Neutrophil (primary cell): Measurements from ENCODE around the gene LRMDA.

Experiments
- H3K27ac ChIP-seq: fragments of 200-600 bp; sonication (generic); 2 replicates; pipeline ENCODE4 v1.5.1; 2016; ENCODE audit warnings: mild to moderate bottlenecking, moderate library complexity
- H3K27me3 ChIP-seq: fragments of 200-600 bp; sonication (generic); 2 replicates; pipeline ENCODE4 v1.6.0; 2016; ENCODE audit warnings: mild to moderate bottlenecking
- H3K36me3 ChIP-seq: fragments of 200-600 bp; sonication (generic); 2 replicates; pipeline ENCODE4 v1.5.1; 2017
- H3K4me1 ChIP-seq, 2 experiments: fragments of 200-600 bp in 1 of 2; sonication (generic) in 1 of 2; 1 replicate in 1 of 2; 2 replicates in 1 of 2; pipeline versions ENCODE4 v1.5.1 to v1.6.1; 2013 to 2016; ENCODE audit warnings: low read depth in 1 of 2, low read length in 1 of 2, mild to moderate bottlenecking in 1 of 2, moderate library complexity in 1 of 2; ENCODE audit not compliant: control insufficient read depth in 1 of 2, insufficient read depth in 1 of 2
- H3K4me3 ChIP-seq, 2 experiments: fragments of 200-600 bp in 1 of 2; sonication (generic) in 1 of 2; 1 replicate in 1 of 2; 2 replicates in 1 of 2; pipeline ENCODE4 v1.5.1; 2013 to 2016; ENCODE audit warnings: low read depth in 1 of 2, low read length in 1 of 2, mild to moderate bottlenecking in 1 of 2, moderate library complexity in 1 of 2
- H3K9me3 ChIP-seq: fragments of 200-600 bp; sonication (generic); 2 replicates; pipeline ENCODE4 v1.5.1; 2016
- TF ChIP-seq, protein P1 (sequence below): fragments of 200-600 bp; sonication (generic); IDR thresholded peaks from 2 replicates; pipeline ENCODE4 v1.5.1; 2016; ENCODE audit warnings: antibody characterized with exemption

The LRMDA gene

DNA sequence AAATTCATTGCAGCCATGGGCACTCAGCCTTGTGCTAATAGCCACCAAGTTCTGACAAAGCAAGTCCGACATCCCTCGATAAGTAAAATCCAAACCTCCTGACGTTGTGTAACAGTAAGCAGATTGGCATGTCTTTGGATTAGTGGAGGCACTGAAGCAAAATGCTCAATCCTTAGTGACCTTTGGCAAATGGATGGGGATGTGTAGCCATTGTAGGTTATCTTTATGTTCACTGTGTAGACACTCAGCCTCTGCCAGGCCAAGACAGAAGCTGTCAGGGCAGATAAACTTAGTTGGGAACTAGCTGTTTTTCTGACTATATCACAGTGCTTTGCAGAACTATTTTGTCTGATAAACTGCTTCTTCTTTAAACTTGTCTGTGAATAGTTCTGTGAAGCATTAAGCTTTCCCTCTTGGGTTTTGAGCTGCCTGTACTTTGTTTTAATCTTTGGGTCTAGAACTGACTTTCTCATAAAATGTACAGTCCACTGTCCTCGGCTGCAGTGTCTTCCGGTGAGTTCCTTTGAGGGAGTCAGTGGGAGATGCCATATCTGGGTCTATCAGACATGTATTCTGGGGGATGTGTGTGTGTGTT lies 220.8 kb downstream of the LRMDA start:
- H3K4me3 ChIP-seq = no peak overlapping the region
- H3K27me3 ChIP-seq = no peaks in the 10 kb centered on the region
- TF ChIP-seq, protein P1, sequence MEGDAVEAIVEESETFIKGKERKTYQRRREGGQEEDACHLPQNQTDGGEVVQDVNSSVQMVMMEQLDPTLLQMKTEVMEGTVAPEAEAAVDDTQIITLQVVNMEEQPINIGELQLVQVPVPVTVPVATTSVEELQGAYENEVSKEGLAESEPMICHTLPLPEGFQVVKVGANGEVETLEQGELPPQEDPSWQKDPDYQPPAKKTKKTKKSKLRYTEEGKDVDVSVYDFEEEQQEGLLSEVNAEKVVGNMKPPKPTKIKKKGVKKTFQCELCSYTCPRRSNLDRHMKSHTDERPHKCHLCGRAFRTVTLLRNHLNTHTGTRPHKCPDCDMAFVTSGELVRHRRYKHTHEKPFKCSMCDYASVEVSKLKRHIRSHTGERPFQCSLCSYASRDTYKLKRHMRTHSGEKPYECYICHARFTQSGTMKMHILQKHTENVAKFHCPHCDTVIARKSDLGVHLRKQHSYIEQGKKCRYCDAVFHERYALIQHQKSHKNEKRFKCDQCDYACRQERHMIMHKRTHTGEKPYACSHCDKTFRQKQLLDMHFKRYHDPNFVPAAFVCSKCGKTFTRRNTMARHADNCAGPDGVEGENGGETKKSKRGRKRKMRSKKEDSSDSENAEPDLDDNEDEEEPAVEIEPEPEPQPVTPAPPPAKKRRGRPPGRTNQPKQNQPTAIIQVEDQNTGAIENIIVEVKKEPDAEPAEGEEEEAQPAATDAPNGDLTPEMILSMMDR = no peak
- H3K9me3 ChIP-seq = no peaks in the 10 kb centered on the region
- no peak overlapping the region for H3K27ac ChIP-seq
- H3K4me1 ChIP-seq = peaks cover 12 to 18% of the 10 kb centered on the region in 2 experiments
- no peaks in the 10 kb centered on the region for H3K36me3 ChIP-seq

- no peak overlapping the region for H3K27ac ChIP-seq
- TF ChIP-seq, protein P1 = no peak
- H3K9me3 ChIP-seq = no peaks in the 10 kb centered on the region
- no peaks in the 10 kb centered on the region for H3K27me3 ChIP-seq
- peaks cover 3 to 8% of the 10 kb centered on the region in 2 experiments for H3K4me1 ChIP-seq
- no peaks in the 10 kb centered on the region for H3K36me3 ChIP-seq
- no peak overlapping the region for H3K4me3 ChIP-seq
These were observed 222.3 kb downstream of the LRMDA start for GRCh38 chr10:75653761-75654160.

GRCh38 chr10:75654171-75654771 lies 222.8 kb downstream of the LRMDA start:
- TF ChIP-seq, protein P1 = no peak
- H3K4me1 ChIP-seq = peaks cover 0 to 3% of the 10 kb centered on the region in 2 experiments
- H3K27ac ChIP-seq = no peak overlapping the region
- H3K36me3 ChIP-seq = no peaks in the 10 kb centered on the region
- H3K27me3 ChIP-seq = no peaks in the 10 kb centered on the region
- no peaks in the 10 kb centered on the region for H3K9me3 ChIP-seq
- H3K4me3 ChIP-seq = no peak overlapping the region

- no peaks in the 10 kb centered on the region for H3K4me1 ChIP-seq
- H3K27ac ChIP-seq = no peak overlapping the region
- no peaks in the 10 kb centered on the region for H3K27me3 ChIP-seq
- TF ChIP-seq, protein P1 = no peak
- no peak overlapping the region for H3K4me3 ChIP-seq
- H3K36me3 ChIP-seq = no peaks in the 10 kb centered on the region
- no peaks in the 10 kb centered on the region for H3K9me3 ChIP-seq
These were observed 223.3 kb downstream of the LRMDA start for GRCh38 chr10:75654772-75655171.

DNA sequence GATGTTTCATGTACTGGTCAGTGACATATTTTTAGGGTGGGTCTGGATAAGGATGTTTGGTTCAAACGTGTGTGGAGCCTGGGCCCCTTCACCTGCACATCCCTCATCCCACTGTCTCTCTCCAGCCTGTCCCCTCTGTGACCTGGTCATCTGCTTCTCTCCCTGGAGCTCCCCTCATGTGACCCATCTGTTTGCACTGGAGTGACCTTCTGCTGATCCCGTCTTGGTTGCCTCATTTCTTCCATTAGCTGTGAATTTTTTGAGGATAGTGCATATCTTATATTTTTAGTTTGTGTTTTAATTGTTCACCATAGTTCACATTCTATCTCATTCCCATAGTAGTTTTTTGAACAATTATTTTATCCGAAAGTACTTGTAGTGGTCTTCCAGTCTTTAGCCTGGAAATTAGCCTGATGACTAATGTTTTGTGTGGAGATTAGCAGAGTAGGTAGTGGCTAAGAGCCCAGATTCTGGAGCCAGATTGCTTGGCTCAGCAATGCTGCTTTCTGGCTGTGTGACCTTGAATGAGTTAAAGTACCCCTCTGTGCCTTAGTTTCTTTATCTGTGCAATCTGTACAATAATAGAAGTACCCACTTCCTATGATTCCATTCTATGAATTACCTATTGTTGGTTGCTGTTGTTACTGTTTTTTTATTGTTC lies 224.5 kb downstream of the LRMDA start:
- Histone ChIP-seq H3K36me3 (no peaks in the 10 kb centered on the region), H3K4me3 (no peak overlapping the region), H3K9me3 (no peaks in the 10 kb centered on the region), H3K27ac (no peak overlapping the region), H3K27me3 (no peaks in the 10 kb centered on the region), H3K4me1 (no peaks in the 10 kb centered on the region)
- TF ChIP-seq, protein P1 = no peak
